K562 treated with DMSO at 1 percent for 12 hours (cell line): ENCODE measurements around the gene FOXO1. TPM values are rescaled to one million over a fixed set of nuclear protein-coding genes. Genes with fewer than 3 reads are reported as not detected.

ENCODE experiments used
- total RNA-seq: library from RNA; unstranded; fragments of 300-600 nt; gene quantifications from 2 replicates; pipeline ENCODE4 v1.2.3, GENCODE V29; 2022; ENCODE audit not compliant: insufficient read depth

FOXO1 gene
- 0.17 and 0.60 TPM in 2 replicates for total RNA-seq

DNA sequence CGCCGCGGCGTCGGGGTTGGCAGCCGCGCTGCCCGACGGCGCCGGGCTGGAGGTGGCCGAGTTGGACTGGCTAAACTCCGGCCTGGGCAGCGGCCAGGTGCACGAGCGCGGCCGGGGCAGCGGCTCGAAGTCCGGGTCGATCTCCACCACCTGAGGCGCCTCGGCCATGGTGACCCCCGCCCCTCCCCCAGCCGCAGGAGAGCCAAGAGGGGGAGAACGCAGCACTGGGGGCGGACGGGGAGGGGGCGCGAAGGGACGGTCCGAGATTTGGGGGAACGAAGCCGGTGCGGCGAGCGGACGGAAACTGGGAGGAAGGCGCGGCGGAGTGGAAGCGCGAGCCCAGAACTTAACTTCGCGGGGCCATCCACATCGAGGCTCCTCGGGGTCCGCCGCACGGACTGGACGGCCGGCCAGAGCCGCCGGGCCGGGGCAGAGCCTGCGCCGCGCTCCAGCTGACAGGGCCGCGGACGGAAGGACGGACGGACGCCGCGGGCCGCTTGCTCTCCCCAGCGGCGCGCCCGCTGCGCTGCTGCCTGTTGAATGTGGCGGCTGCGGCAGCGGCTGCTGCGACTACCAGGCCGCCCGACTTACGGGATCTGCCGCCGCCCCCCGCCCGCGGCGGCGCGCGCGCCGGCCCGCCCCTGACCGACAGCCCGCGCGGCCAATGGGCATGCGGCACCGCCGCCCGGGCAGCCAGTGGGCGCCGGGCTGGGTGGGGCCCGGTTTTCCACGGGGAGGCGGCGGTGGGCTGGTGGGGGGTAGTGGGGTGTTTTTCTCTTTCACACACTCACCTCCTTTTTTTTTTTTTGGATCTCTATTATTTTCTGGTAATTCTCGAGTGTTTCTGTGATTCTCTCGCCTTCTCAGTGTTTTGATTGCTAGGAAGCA lies at the start of gene FOXO1:
TSS of gene FOXO1 (minus strand) at position 597 of the 888 bp plus-strand sequence. CDS start at position 168, 429 bp downstream.

Other genes starting within 250 kb of the FOXO1 start
- gene MRPS31, start 104.5 kb upstream of the FOXO1 start, total RNA-seq = 11.1 and 20.2 TPM in 2 replicates
- gene SLC25A15, start 123.0 kb upstream of the FOXO1 start, total RNA-seq = 2.1 and 8.6 TPM in 2 replicates